Activated T-helper 9 cell treated with anti-CD3 and anti-CD28 coated beads, Interleukin-2, amount 50 U/mL, for 16 hours (primary cell): ENCODE data around the gene TXNDC2.

Source experiments
- DNase-seq: peaks from one replicate; pipeline ENCODE4 v3.0.0-alpha.2; 2020; ENCODE audit warnings: low read depth

TXNDC2 gene

DNA sequence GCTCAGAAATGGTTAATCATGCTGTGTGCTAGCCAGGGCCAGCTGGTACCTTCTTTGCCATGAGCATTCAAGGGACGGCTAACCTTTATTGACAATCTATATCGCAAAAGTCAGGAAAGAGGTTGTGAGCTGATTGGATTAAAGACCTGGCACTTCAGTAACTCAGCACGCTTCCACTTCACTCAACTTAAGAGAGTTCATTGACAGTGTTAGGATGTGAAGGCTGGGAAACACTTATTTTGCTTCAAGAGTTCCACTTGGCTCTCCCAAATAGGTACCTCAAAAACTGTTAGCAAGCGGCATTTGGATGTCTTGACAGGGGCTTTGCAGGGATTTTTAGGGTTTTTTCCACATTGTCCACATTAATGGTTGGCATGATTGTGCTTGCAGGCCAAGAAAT is 25.1 kb upstream of the TXNDC2 start:
- DNase-seq: no peak

DNA sequence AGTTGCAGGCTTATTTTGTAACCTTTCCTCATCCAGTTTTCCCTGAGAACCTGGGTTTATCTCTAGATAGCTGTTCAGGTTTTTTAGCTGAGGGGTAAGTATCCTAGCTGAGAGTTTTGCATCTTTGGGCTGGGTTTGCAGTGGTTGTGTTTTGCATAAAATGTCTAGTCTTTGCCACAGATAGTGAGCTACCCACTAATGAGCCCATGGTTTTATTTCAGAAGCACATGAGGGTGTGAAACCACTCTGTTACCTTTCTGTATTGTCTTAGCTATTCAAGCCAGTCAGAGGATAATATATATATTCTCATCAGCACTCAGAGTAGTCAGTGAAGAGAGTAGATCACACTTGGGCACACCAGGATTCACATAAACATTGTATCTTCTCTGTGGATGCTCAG is 24.6 kb upstream of the TXNDC2 start:
- DNase-seq: no peak

DNA sequence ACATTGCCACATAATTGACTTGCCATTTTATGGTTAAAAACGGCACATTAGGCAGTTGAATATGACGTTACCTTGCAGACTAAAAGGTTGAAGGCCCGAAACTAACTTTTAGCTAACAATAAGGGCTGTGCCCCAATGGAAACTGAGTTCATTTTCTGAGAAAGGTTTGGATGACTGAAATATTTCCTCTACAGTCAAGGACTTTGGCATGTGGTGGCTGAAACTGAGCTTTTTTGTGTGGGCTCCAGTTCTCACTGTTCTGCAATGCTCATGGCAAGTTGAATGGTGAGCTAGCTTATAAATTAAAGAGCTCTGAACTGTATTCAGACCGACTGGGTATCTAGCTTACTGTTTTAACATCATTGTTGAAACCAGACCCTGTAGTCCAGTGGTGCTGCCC is 23.8 kb upstream of the TXNDC2 start:
- DNase-seq: no peak

DNA sequence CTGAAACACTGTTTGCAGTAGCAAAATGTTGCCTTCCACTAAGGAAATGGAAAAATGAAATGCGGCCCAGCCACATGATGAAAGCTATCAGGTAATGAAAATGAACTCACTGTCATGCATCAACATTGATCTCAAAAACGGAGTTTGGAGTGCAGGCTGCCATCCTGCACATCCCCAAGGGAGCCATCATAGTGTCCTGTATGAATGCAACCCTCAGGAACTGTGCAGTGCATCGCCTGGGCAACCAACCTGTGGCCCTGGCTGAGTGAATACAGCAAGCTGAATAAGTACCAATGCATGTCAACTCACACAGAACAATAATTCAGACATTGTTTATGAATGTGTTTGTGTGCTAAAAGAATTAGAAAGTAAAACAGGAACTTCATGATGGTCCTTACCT is 23.1 kb upstream of the TXNDC2 start:
- DNase-seq: no peak

DNA sequence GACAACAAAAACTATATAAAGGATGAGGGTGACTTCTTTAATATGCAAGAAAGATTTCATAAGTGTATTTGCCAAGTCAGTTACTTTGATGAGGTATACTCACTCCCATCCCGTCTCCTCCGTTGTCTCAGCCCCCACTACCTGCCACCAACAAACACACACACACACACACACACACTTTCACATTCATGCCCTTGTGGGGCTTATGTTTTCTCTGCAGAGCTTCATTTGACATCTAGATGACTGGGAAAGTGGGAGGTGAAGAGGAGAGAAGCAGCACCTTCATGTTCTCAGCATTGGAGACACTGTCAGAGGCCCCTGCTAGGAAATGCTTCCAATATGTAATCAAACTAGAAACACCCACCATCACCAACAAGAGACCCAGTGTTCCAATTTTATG is 22.5 kb upstream of the TXNDC2 start:
- no peak for DNase-seq

DNA sequence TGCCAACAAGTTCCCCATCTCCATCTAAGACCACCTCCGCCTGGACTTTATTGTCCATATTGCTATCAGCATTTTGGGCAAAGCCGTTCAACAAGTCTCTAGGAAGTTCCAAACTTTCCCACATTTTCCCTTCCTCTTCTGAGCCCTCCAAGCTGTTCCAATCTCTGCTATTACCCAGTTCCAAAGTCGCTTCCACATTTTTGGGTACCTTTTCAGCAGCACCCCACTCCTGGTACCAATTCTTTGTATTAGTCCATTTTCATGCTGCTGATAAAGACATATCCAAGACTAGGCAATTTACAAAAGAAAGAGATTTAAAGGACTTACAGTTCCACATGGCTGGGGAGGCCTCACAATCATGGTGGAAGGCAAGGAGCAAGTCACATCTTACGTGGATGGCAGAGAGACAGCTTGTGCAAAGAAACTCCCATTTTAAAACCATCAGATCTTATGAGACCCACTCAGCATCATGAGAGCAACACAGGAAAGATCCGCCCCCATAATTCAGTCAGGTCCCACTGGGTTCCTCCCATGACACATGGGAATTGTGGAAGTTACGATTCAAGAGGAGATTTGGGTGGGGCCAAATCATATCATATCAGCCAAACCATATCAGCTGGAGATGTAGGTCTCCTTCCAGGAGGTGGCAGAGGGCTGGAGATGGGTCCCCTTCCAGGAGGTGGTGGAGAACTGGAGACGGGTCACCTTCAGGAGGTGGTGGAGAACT is 19.8 kb upstream of the TXNDC2 start:
- no peak for DNase-seq

DNA sequence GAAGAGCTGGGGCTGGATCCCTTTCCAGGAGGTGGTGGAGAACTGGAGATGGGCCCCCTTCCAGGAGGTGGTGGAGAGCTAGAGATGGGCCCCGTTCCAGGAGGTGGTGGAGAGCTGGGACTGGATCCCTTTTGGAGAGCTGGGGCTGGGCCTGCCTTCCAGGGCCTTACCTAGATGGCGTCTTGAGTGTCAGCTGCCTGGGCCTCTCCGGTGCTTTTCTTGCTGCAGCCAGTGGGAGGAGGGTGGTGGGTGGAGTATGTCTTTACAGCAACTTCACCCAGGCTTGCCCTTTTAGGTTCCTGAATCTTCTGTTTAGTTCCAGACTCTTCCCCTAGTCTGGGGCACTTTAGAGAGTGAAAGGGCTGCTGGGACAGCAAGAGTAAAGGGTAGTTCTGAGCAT is 19.1 kb upstream of the TXNDC2 start:
- no peak for DNase-seq

DNA sequence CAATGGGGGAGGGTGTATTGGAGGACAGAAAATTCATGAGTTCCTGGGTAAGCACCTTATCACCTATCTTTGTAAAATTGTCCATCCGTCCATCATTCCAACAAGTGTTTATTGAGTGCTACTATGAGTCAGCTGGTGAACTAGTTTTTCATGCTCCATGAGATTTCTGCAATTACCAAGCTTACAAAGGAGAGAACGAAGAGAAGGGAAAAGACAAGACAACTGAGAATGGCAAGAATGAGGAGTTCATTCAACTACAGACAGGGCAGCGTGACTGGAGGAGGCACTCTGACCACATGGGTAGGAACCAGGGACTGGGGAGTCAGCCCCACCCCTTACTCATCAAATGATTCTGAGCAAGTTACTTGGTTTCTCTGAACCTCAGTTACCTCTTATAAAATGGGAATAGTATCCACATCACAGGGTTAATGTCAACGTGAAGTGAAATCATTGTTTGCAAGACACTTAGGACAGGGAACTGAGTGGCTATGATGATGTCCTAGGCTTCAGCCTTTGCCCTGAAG is 18.6 kb upstream of the TXNDC2 start:
- DNase-seq: no peak

DNA sequence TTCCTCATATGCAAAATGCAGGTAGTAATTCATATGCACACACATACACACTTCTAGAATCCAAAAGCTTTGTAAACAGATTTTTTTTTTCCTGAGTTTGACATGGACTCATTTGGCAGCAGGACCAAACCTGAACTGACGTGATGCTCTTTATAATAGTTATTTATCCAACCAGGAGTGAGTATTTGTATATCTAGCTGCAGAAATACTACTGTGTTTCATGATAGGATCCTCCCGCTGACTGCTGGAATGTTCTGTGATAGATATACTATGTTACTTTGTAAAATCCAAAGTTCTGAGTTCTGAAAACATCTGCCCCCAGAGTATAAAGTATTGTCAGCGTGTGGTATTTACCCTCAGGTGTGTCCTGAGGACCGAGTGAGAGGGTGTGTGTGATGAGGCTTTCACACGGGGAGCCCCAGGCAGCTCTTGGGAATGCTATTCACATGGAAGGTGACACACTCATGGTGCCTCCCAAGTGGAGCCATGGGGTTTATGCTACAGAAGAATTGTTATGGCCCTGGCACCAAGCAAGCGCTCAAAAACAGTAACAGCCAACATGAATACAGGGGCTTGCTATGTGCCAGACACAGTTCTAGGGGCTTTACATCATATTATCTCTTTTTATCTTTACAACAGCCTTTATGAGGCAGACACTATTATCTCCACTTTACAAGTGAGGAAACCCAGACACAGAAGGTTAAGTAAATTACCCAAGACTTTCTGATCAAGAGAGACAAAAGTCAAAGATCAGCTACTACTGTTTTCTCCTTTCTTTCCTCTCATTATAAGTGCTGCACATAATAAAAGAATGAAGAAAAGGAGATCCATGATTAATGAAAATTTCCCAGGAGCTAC is 16.7 kb upstream of the TXNDC2 start:
- no peak for DNase-seq

DNA sequence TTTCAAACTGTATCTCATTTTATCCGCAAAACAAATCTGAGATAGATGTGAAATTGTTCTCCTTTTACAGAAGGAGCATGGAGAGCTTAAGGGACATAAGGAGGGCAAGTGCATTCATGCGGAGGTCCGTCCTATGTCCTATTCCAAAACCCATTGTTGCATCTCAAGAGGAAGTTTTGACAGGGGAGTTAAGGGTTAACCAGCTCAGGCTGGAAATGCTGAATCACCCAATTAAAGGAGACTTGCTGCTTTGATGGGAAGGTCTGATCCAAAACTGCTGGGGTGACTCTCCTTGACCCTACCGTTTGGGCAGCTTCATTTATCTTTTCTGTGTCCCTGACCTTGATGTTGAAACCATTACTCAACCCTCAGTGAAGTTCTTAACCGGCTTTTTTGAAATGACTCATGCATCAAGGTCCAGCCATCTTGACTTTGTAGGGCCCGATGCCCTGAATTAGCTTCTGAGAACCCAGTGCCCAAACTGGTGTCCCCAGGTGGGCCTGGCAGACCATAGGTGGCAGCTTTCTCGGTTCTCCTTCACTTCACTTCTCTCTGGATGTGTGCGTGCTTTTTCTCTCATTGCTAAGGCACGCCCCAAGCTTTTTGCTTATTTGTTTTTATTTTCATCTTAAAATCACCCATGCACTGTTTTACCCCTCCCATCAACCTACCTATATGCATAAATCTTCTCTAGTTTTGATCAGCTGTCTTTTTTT is 15.9 kb upstream of the TXNDC2 start:
- DNase-seq: no peak

DNA sequence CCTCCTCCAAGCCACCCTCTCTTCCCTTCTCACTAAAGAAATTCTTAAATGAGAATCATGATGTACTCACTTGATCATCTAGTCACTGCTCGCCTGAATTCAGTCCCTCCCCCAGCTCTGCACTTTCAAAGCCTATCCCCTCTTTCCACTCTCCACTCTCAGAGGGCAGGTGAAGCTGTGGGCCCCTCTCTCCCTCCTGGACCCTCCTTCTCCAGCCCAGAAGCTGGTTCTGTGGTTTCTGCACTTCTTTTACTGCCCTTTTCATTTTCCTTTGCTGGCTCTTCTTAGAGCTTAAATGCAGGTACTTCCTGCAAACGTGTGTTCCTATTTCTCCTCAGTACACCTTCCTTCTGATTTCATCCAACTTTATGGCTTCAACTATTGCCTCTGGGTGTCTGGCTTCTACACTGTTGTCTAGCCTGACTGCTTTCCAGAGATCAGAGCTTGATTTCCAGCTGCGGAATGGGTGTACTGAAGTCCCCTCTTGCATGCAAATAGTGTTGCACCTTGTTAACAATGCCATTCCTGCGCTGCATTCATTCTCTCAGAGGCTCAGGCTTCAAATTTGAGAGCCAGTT is 15.3 kb upstream of the TXNDC2 start:
- DNase-seq: no peak

DNA sequence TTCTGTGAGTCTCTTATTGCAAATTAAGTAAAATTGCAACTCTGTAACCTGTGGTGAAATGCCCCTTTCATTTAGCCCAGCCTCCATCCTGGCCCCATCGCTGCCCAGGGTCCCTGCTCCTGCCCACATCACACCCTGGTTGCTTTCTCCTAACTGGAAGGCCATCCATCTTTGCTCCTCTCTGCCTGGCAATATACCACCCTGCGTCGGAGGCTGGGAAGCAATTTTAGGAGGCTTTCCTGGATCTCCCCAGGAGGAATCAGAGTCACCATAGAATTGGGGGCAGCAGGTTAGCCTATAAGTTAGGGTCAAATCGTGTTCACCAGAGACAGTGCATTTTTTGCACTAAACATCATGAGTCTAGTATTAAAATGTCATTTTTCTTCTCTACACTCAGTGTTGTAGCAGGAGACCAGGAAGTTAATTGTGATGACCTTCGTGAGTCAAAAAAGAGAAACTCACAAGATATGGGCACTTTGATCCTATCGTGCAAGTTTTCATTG is 14.5 kb upstream of the TXNDC2 start:
- no peak for DNase-seq

DNA sequence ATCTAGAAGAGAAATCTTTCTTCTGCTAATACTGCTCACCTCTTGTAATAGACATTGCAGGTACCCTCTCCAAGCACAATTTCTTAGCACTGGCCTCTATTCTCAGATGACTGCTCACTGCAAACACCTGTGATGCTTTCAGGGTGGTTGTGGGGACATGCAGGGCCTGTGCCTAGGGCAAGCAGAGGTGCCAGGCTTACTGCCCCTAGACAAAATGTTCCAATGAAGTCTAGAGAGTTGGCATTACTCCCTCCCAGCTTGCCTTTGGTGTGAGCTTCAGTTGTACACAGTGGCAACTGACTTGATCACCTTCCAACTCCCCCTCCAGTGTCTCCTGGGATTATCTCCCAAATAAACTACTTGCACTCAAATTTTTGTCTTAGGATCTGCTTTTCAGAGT is 12.9 kb upstream of the TXNDC2 start:
- DNase-seq: no peak

DNA sequence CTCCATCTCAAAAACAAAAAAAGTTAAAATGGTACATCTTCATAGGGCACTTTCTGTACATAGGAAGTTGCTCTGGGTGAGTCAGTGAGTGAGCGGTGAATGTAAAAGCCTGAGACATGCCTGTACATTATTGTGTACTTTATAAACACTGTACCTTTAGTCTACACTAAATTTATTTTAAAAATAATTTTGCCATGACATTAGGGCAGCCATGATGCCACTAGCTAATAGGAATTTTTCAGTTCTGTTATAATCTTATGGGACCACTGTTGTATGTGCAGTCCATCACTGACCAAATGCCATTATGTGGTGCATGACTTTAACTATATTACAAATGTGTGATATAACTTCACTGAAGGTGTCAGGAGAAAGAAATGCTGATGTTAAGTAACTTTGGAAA is 11.0 kb upstream of the TXNDC2 start:
- no peak for DNase-seq

DNA sequence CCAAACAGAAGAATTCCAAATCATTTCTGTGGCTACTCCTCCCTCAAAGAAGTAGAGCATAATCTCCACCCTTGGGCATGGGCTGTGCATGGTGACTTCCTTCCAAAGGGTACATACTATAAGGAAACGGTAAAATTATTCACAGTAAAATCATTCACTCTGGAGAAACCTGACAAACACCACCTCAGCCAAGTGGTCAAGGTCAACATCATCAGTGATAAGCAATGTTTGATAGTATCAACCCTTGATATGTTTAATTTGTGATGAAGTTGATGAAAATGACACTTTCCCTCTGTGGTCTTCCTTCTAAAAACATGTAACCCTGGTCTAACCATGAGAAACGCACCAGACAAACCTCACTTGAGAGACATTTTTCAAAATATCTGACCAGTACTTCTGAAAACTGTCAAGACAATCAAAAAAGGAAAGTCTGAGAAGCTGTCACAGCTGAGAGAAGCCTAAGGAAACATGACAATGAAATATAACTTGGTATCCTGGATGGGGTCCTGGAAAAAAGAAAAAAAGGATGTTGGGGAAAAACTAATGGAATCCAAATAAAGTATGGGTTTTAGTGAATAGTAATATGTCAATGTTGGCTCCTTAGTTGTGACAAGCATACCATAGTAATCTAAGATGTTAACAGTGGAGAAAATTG is 9.4 kb upstream of the TXNDC2 start:
- no peak for DNase-seq

DNA sequence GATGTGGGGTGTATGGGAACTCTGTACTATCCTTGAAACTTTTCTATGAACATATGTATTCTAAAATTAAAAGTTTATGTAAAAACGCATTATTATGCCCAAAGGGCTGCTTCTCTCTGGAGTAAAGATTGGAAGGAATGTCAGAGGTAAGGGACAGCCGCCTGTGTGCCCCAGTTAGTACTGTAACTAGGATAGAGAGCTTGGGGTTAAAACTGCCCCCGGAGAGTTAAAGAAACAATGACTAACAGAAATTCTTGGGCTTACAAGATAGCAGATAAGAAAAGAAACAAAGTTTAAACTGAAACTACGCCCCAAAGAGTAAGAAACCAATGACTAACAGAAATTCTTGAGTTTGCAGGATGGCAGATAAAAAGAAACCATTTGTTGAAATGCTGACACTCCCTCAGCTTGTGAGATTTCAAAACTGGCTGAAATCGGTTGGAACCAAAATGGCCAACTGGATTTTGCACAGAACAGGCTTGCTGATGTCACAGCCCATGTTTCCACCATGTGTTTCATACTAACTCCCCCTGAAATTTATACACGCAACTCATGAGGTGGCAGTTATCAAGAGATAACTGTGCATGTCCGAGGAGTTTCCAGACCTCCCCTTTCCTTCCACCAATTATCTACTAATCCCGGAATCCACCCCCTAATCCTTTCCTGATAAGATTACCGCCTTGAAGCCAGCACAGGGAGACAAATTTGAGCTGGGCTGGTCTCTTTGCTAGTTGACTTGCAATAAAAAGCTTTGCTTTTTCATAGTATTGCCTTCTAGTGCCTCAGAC is 8.7 kb upstream of the TXNDC2 start:
- no peak for DNase-seq

DNA sequence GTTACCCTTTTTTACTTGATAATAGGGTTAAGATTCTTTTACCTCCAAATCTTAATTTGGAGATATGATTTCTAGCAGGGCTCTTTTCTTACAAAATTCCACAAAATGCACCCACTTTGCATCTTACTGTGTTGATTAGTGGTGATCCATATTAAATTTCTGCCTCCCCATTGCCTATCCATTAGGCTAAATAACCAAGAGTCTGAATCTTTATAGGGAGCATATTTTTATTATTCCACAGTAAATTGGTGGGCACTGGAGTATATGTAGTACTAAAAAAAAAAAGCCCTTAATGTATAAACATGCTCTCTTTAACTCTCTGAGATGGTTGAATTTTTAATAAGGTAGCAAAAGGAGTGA is 8.1 kb upstream of the TXNDC2 start:
- DNase-seq: no peak

DNA sequence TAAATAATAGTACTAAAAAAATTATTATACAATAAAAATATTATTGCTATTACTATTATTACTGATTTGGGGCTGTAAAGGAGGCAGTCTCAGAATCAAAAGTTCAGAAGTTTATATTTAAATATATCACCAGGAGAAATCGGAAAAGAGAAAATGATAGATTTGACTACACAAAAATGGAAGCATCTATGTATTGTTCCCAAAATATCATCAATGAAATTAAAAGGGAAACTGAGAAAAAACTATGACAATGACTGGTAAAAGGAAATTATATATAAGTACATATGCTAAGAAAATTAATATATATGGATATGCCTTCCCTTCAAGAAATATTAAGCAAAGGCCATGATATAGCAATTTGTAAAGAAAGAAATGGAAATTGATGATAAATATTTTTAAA is 7.7 kb upstream of the TXNDC2 start:
- no peak for DNase-seq

DNA sequence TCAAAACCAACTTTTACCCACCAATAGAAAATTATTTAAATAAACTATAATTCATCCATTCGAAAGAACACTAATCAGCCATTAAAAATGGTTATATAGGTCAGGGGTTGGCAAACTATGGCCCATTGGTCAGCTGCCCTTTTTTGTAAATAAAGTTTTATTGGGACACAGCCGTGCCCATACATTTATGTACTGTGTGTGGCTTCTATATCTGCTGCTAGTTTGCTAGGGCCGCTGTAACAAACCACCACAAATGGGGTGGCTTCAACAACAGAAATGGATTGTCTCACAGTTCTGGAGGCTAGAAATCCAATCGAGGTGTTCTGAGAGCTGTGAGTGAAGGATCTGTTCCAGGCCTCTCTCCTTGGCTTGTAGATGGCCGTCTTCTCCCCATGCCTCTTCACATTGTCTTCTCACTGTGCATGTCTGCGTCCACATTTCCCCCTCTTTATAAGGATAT is 7.0 kb upstream of the TXNDC2 start:
- DNase-seq: no peak

DNA sequence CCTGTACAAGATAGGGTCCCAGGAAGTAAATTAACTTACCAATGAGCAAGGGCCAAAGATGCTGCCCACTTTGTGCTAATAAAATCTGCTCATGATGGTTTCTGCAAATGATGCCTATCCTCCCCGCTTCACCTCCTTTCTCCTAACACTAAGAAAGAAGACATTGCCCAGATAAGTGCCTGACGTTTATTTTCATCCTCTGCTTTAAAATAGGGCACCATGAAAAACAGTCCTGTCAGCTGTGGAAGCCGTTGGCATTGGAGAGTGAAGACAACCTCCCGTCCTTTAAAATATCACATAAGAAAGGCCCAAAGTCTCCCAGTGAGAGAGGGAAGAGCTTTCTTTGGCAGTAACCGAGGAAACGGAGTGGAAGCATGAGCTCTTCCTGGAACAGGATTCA is 1.7 kb upstream of the TXNDC2 start:
- DNase-seq: no peak
